Hindlimb muscle (tissue), 1 donor: ENCODE results near the gene WBP4. TPM values are rescaled to one million over a fixed set of nuclear protein-coding genes. Genes with fewer than 3 reads are reported as not detected.
"Not testable (repeated sequence)": the region's sequence is repeated elsewhere in the genome, so short reads cannot be mapped to it uniquely, and the experiment has no call there.

Experiments used
- DNase-seq: peaks from one replicate; pipeline ENCODE4 v3.0.0-alpha.2; 2013
- polyA plus RNA-seq: library from polyadenylated mRNA; unstranded; fragments of 120-200 nt; gene quantifications from one replicate; pipeline ENCODE4 v1.2.1, GENCODE V29; 2013; ENCODE audit not compliant: insufficient read length

Gene WBP4
- polyA plus RNA-seq, 1 donor: 16.8 TPM

- DNase-seq: no peak
Observed at GRCh38 chr13:41085961-41086585, 24.8 kb downstream of the WBP4 start.

DNA sequence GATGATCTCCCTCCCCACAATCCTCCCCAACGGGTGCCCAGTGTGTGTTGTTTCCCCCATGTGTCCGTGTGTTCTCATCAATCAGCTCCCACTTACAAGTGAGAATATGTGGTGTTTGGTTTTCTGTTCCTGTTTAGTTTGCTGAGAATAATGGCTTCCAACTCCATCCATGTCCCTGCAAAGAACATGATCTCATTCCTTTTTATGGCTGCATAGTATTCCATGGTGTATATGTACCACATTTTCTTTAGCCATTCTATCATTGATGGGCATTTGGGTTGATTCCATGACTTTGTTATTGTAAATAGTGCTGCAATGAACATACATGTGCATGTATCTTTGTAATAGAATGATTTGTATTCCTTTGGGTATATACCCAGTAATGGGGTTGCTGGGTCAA lies 34.4 kb downstream of the WBP4 start:
- DNase-seq: not testable (repeated sequence)

- no peak for DNase-seq
Observed at GRCh38 chr13:41098761-41099160, 37.5 kb downstream of the WBP4 start.

DNA sequence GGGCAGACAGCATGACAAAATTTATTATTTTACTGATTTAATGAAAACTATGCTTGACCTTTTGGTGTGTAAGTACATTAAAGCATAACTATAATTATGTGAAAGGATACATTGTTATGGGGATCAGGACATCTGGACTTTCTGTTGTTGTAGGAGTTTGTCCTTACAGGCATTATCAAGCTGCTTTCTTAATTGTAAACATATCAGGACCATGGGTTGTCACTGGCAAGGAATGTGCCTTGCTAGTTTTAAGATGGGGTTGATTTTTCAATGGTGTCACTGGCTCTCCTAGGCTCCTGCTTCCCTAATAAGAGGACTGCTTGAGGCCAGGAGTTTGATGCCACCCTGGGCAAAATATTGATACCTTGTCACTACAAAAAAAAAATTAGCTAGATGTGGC lies 38.7 kb downstream of the WBP4 start:
- DNase-seq: no peak

GRCh38 chr13:41107104-41107571 lies 45.8 kb downstream of the WBP4 start:
- DNase-seq: no peak

- DNase-seq: no peak
Observed at GRCh38 chr13:41107584-41108014, 46.3 kb downstream of the WBP4 start.

- DNase-seq: no peak
Observed at GRCh38 chr13:41111454-41111853, 50.1 kb downstream of the WBP4 start.

DNA sequence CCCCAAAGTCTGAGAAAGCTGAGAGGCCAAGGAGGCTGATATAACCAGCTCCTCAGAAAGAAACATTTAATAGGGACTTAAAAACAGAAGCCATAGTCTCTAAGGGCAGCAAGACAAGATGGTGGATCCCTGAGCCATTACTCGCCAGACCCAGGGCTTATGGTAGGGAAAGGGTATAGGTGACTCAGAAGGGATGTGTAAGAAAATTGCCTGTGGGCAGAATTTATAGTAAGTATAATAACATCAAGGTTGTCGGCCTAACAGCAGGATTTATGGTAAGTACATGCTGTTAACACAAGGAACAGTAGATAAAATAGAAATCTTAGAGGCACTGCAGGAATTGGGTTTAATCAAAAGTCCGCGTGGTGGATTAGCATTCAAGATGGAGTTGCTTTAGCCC lies 56.6 kb downstream of the WBP4 start:
- no peak for DNase-seq

DNA sequence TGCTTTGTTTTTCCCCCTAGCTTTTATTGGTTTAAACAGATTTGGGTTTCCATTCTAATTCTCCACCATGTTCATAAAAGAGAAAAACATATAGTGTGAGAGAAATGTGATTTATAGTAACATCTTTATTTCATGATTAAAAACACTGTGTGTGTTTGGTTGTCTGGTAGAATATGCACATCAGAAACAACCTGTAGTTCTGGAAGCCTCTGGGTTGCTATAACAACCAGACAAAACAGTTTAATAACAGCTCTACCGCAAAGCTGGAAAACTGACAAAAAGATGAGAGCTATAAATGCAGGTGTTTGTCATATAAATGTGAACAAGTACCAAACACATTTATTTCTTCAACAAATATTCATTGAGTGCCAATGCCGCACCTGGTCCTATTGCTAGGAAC lies 61.5 kb downstream of the WBP4 start:
- DNase-seq: peak; percentile 12

- no peak for DNase-seq
Observed at GRCh38 chr13:41127701-41128100, 66.4 kb downstream of the WBP4 start.

DNA sequence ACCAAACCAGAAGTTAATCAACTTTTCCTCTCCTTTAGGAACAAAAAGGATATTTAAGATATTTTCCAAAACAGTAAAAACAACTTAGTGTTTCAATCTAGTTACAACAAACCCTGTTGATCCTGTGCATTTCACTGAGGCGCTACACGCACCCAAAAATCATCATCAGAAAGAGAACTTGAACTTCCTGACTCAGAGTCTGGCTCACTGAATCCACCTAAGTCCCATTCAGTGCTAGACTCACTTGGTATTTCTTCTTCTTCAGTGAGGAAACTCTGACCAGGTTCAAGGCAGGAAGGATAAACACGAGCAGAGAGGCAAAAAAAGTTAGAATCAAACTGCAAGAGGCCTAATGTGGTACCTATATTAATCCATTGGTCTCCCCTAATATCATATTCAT lies 69.0 kb downstream of the WBP4 start:
- DNase-seq: no peak

DNA sequence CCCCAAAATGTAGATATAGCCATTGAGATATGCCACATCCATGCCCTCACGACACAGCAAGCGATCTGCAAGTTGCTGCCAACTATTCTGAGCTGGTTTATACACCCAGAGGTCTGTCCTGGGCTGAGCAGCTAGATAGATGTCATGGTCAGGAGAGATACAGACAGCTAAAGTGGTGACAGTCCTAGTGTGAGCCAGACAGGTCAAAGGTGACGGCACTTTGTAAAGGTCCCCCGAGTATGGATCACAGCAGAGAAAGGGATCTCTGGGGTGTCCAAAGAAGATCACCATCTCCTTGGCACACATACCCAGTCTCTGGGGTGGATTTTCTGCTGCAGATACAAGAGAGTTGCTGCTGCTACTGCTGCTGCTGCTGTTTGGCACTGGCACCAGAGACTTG lies 69.9 kb downstream of the WBP4 start:
- not testable (repeated sequence) for DNase-seq

- DNase-seq: not testable (repeated sequence)
Observed at GRCh38 chr13:41131660-41132511, 70.6 kb downstream of the WBP4 start.

DNA sequence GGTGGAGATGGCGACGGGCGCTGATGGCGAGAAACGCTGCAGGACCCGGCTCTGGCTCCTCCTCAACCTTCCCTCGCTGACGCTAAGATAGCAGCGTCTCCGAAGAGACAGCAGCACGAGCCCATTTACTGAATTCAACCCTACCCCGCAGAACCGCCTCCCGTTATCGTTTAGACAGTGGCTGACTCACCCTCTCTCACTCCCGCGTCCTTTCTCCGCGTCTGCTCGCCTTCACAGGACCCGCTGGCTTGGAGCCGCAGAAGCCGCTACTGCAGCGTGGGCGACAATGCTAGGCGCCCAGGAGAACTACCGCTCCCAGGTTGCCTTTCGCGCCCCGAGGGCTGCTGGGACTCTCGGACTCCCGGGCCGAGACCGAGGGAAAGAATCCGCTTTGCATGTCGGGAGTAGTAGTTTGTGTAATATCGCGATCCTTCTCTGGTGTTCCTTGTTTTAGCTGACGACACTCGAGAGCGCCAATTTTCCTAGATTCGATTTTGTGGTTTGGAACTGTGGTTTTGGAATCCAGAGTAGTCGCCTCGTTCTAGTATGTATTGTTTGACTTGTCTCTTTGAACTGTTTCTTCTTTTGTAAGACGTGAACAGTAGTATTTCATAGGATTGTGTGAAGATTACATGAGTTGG lies 71.3 kb downstream of the WBP4 start, which contains the start of gene KBTBD6:
TSS of gene KBTBD6 (minus strand) at position 291 of the 641 bp plus-strand sequence. CDS start 291 bp downstream, outside the sequence.
- DNase-seq: peak; percentile 98

Other genes starting within 250 kb of the WBP4 start
- gene ELF1, start 42.2 kb upstream of the WBP4 start, polyA plus RNA-seq: 34.3 TPM
- 9.0 TPM for gene KBTBD6, start 71.3 kb downstream of the WBP4 start, polyA plus RNA-seq
- gene KBTBD7, start 133.1 kb downstream of the WBP4 start, polyA plus RNA-seq: 7.3 TPM
- 11.7 TPM for gene MTRF1, start 202.1 kb downstream of the WBP4 start, polyA plus RNA-seq
- 22.1 TPM for gene NAA16, start 249.8 kb downstream of the WBP4 start, polyA plus RNA-seq